Stomach (tissue), 4 donors: ENCODE results near the gene FARS2.

Experiments
- CTCF ChIP-seq, 7 experiments: fragments of 450-650 bp in 4 of 7; fragments of 200-600 bp in 3 of 7; sonication (generic) in 3 of 7; IDR thresholded peaks; one replicate each; pipeline ENCODE4 v1.5.1; 2016 to 2019; ENCODE audit warnings: antibody characterized with exemption in 7 of 7, control low read depth in 2 of 7, mild to moderate bottlenecking in 1 of 7
- EP300 ChIP-seq: sonication (generic); formaldehyde crosslinking; IDR thresholded peaks from one replicate; pipeline ENCODE4 v1.6.1; 2017; ENCODE audit warnings: antibody characterized with exemption
- POLR2A ChIP-seq, 4 donors: fragments of 450-650 bp; IDR thresholded peaks; one replicate each; pipeline ENCODE4 v1.6.1; 2016; ENCODE audit warnings: antibody characterized with exemption in 4 of 4, control low read depth in 2 of 4, mild to moderate bottlenecking in 1 of 4, moderate library complexity in 1 of 4

GRCh38 chr6:5680095-5680494 is 418.8 kb downstream of the FARS2 start:
- no peak for TF ChIP-seq CTCF (IDR thresholded peaks at IDR 0.05)
- no peak for TF ChIP-seq EP300
- no peak for TF ChIP-seq POLR2A (IDR thresholded peaks at IDR 0.05)
